ENCODE measurements around the gene LDB3.
A peak's percentile ranks its signal among the peaks of the same experiment; 100 is the strongest.

LDB3 gene

GRCh38 chr10:86661161-86662025 lies 6.9 kb upstream of the LDB3 start:
- ATAC-seq, result peak; percentile 43
- TF ChIP-seq ZNF8 (CRISPR knock-in tag; IDR thresholded peaks at IDR 0.05) (no peak), ARNTL (CRISPR knock-in tag; IDR thresholded peaks at IDR 0.05; ENCODE audit: borderline replicate concordance, low read depth) (no peak), GLIS3 (CRISPR knock-in tag; IDR thresholded peaks at IDR 0.05) (no peak), RARB (CRISPR knock-in tag; IDR thresholded peaks at IDR 0.05) (no peak), BACH2 (CRISPR knock-in tag; IDR thresholded peaks at IDR 0.05; ENCODE audit: borderline replicate concordance) (no peak), ZFP30 (CRISPR knock-in tag; IDR thresholded peaks at IDR 0.05) (no peak), OSR1 (CRISPR knock-in tag; IDR thresholded peaks at IDR 0.05) (no peak), ZFP3 (CRISPR knock-in tag; IDR thresholded peaks at IDR 0.05) (no peak), ZNF565 (CRISPR knock-in tag; conservative IDR thresholded peaks at IDR 0.05; ENCODE audit: low read depth) (no peak), CREB5 (CRISPR knock-in tag; IDR thresholded peaks at IDR 0.05; ENCODE audit: low read depth) (no peak), CSDC2 (CRISPR knock-in tag; IDR thresholded peaks at IDR 0.05) (no peak), POU6F1 (CRISPR knock-in tag; IDR thresholded peaks at IDR 0.05; ENCODE audit: borderline replicate concordance, low read depth) (no peak), ZNF70 (CRISPR knock-in tag; IDR thresholded peaks at IDR 0.05) (no peak), TOX (CRISPR knock-in tag; IDR thresholded peaks at IDR 0.05; ENCODE audit: borderline replicate concordance) (no peak), ZC3H10 (CRISPR knock-in tag; IDR thresholded peaks at IDR 0.05) (no peak), PPARA (CRISPR knock-in tag; IDR thresholded peaks at IDR 0.05; ENCODE audit: borderline replicate concordance) (no peak)
- TF ChIP-seq, protein P1, sequence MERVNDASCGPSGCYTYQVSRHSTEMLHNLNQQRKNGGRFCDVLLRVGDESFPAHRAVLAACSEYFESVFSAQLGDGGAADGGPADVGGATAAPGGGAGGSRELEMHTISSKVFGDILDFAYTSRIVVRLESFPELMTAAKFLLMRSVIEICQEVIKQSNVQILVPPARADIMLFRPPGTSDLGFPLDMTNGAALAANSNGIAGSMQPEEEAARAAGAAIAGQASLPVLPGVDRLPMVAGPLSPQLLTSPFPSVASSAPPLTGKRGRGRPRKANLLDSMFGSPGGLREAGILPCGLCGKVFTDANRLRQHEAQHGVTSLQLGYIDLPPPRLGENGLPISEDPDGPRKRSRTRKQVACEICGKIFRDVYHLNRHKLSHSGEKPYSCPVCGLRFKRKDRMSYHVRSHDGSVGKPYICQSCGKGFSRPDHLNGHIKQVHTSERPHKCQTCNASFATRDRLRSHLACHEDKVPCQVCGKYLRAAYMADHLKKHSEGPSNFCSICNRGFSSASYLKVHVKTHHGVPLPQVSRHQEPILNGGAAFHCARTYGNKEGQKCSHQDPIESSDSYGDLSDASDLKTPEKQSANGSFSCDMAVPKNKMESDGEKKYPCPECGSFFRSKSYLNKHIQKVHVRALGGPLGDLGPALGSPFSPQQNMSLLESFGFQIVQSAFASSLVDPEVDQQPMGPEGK (CRISPR knock-in tag; IDR thresholded peaks at IDR 0.05; ENCODE audit: borderline replicate concordance), result no peak

DNA sequence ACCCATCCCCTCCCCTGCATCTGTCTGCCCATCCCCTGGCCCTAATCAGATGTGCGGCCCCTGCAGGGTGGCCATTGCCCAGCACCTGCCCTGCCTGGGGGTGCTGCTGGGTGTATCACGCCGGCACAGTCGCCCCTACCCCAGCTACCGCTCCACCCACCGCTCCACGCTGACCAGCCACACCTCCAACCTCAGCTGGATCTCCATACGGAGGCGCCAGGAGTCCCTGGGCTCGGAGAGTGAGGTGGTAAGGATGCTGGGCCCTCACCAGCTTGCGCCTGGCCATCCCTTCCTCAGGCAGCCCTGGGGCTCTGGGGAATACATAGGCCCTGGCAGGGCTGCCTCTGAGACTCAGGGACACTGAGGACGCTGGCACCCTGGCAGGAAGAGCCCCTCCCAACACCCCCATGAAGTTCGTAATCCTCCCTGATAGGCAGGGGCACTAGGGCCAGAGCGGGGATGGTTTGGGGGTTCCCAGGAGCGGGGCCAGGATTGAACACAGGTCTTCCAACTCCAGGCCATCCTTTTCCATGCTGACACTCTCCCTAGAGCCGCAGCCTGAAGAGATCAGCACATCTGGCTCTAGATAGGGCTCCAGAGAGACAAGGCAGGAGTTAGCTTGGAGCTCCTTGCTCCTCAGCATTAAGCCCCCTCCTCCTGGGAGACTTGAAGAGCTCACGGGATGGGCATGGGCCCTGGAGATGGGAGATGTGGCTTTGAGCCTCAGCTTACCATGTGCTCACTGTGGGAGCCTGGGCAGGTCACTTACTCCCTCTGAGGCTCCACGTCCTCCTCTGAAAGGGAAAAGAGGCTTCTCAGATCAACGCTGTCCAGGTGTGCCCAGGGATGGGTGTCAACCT lies 5.9 kb upstream of the LDB3 start:
- TF ChIP-seq ZNF70 (CRISPR knock-in tag; IDR thresholded peaks at IDR 0.05) (no peak), BACH2 (CRISPR knock-in tag; IDR thresholded peaks at IDR 0.05; ENCODE audit: borderline replicate concordance) (no peak), ESRRG (CRISPR knock-in tag; IDR thresholded peaks at IDR 0.05) (no peak), ZFP30 (CRISPR knock-in tag; IDR thresholded peaks at IDR 0.05) (no peak), ZC3H10 (CRISPR knock-in tag; IDR thresholded peaks at IDR 0.05) (no peak)
- ATAC-seq, result no peak

GRCh38 chr10:86663046-86663345 lies 5.3 kb upstream of the LDB3 start:
- no peak for TF ChIP-seq ZNF8 (CRISPR knock-in tag; IDR thresholded peaks at IDR 0.05)
- TF ChIP-seq ZNF565 (CRISPR knock-in tag; conservative IDR thresholded peaks at IDR 0.05; ENCODE audit: low read depth), result no peak
- no peak for TF ChIP-seq GLIS3 (CRISPR knock-in tag; IDR thresholded peaks at IDR 0.05)
- no peak for TF ChIP-seq TCF4 (CRISPR knock-in tag; IDR thresholded peaks at IDR 0.05; ENCODE audit: borderline replicate concordance)
- no peak for TF ChIP-seq BACH2 (CRISPR knock-in tag; IDR thresholded peaks at IDR 0.05; ENCODE audit: borderline replicate concordance)
- no peak for TF ChIP-seq ARNTL (CRISPR knock-in tag; IDR thresholded peaks at IDR 0.05; ENCODE audit: borderline replicate concordance, low read depth)
- no peak for TF ChIP-seq ISL1 (CRISPR knock-in tag; IDR thresholded peaks at IDR 0.05)
- ATAC-seq, result no peak

DNA sequence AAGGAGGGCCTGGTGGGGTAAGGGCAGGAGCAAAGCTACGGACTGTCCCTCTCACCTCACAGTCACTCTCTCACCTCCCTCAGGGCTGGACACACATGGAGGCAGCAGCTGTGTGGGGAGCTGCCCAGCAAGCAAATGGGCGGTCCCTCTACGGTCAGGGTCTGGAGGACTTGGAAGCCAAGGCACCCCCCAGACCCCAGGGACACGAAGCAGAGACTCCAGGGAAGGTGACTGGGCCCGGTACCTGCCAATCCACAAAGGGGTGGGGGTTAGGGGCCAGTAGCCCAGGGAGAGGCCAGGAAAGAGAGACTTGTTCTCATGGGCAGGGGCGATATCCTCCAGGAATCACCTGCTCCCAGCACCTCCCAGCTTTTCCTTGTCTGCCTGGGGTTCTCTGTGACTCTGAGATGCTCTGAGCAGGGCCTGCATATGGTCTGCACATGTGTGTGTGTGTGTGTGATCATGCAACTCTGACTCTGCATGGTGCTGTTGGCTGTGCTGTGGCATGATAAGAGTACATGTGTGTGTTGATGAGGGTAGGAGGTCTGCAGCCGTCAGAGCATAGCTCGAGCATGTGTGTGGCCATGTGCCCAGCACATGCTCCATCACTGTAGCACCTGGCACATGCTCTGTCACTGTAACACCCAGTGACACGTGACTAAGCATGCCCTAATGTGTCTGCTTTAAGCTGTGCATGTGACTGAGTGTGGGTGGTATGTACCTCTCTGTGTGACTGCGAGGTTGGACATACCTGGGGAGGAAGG lies 4.6 kb upstream of the LDB3 start:
- no peak for ATAC-seq
- no peak for TF ChIP-seq POU6F1 (CRISPR knock-in tag; IDR thresholded peaks at IDR 0.05; ENCODE audit: borderline replicate concordance, low read depth)
- TF ChIP-seq PPARA (CRISPR knock-in tag; IDR thresholded peaks at IDR 0.05; ENCODE audit: borderline replicate concordance), result no peak
- TF ChIP-seq CSDC2 (CRISPR knock-in tag; IDR thresholded peaks at IDR 0.05), result no peak
- no peak for TF ChIP-seq ZFP30 (CRISPR knock-in tag; IDR thresholded peaks at IDR 0.05)
- TF ChIP-seq ARNTL (CRISPR knock-in tag; IDR thresholded peaks at IDR 0.05; ENCODE audit: borderline replicate concordance, low read depth), result no peak
- TF ChIP-seq SNAI2 (CRISPR knock-in tag; IDR thresholded peaks at IDR 0.05), result no peak
- no peak for TF ChIP-seq TSHZ2 (CRISPR knock-in tag; IDR thresholded peaks at IDR 0.05)
- no peak for TF ChIP-seq ZNF565 (CRISPR knock-in tag; conservative IDR thresholded peaks at IDR 0.05; ENCODE audit: low read depth)
- TF ChIP-seq TCF4 (CRISPR knock-in tag; IDR thresholded peaks at IDR 0.05; ENCODE audit: borderline replicate concordance), result no peak
- no peak for TF ChIP-seq ZNF70 (CRISPR knock-in tag; IDR thresholded peaks at IDR 0.05)
- no peak for TF ChIP-seq RARB (CRISPR knock-in tag; IDR thresholded peaks at IDR 0.05)
- TF ChIP-seq ISL1 (CRISPR knock-in tag; IDR thresholded peaks at IDR 0.05), result no peak
